Neural crest cell (in vitro differentiated cells): Measurements from ENCODE around the gene USP37. TPM values are rescaled to one million over a fixed set of nuclear protein-coding genes. Genes with fewer than 3 reads are reported as not detected.

Experiments used
- DNase-seq: peaks from one replicate; pipeline ENCODE4 v3.0.0; 2021; ENCODE audit warnings: low read depth, mixed read lengths, low spot score
- H3K27ac Mint-ChIP-seq: one replicate; pipeline ENCODE4 v1.8.0; 2021; ENCODE audit warnings: mild to moderate bottlenecking, mixed read lengths; ENCODE audit not compliant: unreplicated experiment
- H3K27me3 Mint-ChIP-seq: 2 replicates; pipeline ENCODE4 v1.8.0; 2021; ENCODE audit warnings: low read depth, mild to moderate bottlenecking, mixed read lengths
- H3K36me3 Mint-ChIP-seq: 2 replicates; pipeline ENCODE4 v1.8.0; 2021; ENCODE audit warnings: low read depth, mild to moderate bottlenecking, mixed read lengths
- H3K4me1 Mint-ChIP-seq: 2 replicates; pipeline ENCODE4 v1.8.0; 2021; ENCODE audit warnings: mixed read lengths
- H3K4me3 Mint-ChIP-seq: one replicate; pipeline ENCODE4 v1.8.0; 2021; ENCODE audit warnings: mild to moderate bottlenecking, mixed read lengths
- H3K9me3 Mint-ChIP-seq: 2 replicates; pipeline ENCODE4 v1.8.0; 2021; ENCODE audit warnings: mixed read lengths
- total RNA-seq: library from RNA; stranded (reverse); gene quantifications from 2 replicates; pipeline ENCODE4 v1.2.1, GENCODE V29; 2021
- TF ChIP-seq, protein P1 (sequence below): fragments of 200-600 bp; sonication (generic); conservative IDR thresholded peaks from 2 replicates; pipeline ENCODE4 v1.5.0; 2021; ENCODE audit warnings: antibody characterized with exemption, mild to moderate bottlenecking

Gene USP37
- total RNA-seq, 1 donor from 2014 or later = 29.1 TPM

DNA sequence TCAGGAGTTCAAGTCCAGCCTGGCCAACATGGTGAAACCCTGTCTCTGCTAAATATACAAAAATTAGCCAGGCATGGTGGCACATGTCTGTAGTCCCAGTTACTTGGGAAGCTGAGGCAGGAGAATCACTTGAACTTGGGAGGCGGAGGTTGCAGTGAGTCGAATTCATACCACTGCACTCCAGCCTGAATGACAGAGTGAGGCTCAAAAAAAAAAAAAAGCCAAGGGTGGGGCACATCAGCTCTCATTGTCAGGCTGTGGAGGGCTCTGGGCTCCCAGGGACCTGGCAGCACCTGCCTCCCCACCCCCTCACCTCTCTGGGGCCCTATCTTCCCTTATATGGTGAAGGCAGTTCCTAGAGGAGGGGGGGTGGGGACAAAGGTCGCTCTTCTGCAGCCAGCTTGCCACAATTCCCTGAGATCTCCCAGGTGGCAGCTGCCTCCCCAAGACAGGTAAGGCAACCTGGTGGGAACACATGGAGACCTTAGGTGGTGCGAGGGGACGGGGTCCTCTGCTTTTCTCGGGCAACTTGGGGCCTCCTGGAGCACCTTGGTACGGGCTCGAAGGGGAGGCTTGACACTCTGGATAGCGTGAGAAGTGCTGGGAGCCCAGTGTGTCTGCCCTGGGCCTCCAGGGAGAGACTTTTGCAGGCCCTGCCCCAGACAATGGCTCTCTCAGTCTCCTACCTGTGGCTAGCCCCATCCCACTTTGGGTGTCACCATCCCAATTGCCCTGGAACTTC, 149.3 kb downstream of the USP37 start, which contains the start of gene VIL1:
Gene VIL1 (plus strand): TSS at position 407 of the 742 bp plus-strand sequence. CDS start 4,656 bp downstream, outside the sequence.
- Mint-ChIP-seq H3K27me3 (no peaks in the 10 kb centered on the region), H3K27ac (no peak within 1 kb of the TSS), H3K9me3 (no peaks in the 10 kb centered on the region), H3K4me1 (peaks cover 4% of the 10 kb centered on the region), H3K4me3 (no peak within 1 kb of the TSS), H3K36me3 (no peaks in the 10 kb centered on the region)
- DNase-seq = no peak
- TF ChIP-seq, protein P1, sequence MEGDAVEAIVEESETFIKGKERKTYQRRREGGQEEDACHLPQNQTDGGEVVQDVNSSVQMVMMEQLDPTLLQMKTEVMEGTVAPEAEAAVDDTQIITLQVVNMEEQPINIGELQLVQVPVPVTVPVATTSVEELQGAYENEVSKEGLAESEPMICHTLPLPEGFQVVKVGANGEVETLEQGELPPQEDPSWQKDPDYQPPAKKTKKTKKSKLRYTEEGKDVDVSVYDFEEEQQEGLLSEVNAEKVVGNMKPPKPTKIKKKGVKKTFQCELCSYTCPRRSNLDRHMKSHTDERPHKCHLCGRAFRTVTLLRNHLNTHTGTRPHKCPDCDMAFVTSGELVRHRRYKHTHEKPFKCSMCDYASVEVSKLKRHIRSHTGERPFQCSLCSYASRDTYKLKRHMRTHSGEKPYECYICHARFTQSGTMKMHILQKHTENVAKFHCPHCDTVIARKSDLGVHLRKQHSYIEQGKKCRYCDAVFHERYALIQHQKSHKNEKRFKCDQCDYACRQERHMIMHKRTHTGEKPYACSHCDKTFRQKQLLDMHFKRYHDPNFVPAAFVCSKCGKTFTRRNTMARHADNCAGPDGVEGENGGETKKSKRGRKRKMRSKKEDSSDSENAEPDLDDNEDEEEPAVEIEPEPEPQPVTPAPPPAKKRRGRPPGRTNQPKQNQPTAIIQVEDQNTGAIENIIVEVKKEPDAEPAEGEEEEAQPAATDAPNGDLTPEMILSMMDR = no peak

DNA sequence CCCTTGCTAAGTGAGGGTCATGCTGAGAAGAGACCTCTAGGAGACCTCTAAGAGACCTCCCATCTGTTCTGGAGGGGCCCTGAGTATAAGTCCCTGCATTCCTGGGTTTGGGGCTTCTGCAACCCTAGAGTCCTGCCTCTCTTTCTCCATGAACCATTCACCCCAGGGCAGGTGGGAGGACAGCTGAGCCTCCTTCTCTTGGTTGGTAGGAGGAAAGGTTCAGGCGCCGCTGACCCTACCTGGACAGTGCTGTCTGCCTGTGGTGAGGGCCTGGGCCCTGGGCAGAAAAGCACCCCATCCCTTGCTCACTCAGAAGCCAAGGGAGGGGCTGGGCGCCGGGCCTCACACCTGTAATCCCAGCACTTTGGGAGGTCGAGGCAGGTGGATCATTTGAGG, 149.8 kb downstream of the USP37 start:
- Mint-ChIP-seq H3K27me3 (no peaks in the 10 kb centered on the region), H3K27ac (no peak overlapping the region), H3K36me3 (no peaks in the 10 kb centered on the region), H3K4me1 (peaks cover 2% of the 10 kb centered on the region), H3K9me3 (no peaks in the 10 kb centered on the region), H3K4me3 (no peak overlapping the region)
- DNase-seq = no peak
- TF ChIP-seq, protein P1 = no peak

DNA sequence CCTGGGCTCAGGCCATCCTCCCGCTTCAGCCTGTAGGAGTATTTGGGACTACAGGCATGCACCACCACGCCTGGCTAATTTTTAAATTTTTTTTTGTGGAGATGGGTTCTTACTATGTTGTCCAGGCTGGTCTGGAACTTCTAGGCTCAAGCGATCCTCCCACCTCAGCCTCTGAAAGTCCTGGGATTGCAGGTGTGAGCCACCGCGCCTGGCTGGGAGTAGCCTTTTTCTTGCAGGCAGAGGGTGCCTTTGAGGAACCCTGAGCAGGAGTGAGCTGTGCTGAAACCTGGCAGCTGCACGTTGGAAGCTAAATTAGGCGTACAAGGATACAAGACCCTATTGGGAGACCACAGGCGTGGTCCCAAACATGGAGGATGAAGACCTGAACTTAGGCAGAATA, 160.4 kb downstream of the USP37 start:
- H3K27ac Mint-ChIP-seq = no peak overlapping the region
- no peak for DNase-seq

DNA sequence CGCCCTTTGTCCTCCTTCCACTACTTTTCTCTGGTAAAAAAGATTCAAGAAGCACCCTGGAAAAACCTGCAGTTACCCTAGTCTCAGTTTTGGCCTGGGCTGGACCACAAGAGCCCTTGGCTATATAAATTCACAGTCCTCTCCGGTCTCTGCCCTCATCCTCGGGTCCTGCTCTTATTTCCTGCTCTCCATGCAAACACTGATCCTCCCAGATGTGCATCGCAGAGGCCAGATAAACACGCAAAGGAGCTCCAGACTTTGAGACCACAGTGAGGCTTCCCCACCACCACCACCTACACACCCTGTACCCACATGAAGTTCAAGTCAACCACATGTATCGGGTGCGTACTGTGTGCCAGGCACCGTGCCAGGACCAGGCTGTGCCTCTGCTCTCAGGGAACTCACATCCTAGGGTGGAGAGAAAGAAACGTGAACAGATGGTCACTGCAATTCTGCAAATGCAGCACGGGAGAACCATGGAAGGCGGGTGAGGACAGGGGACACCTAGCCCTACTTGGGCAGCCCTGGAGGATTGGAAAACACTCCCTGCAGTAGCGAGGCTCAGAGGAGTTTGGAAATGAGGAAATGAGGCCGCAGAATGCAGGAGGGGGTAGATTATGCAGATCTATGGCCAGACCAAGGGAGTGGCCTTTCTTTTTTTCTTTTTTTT, 161.1 kb downstream of the USP37 start:
- peak overlapping the region; percentile 86 for H3K4me3 Mint-ChIP-seq
- TF ChIP-seq, protein P1 = no peak
- H3K27ac Mint-ChIP-seq = peak overlapping the region; percentile 92
- H3K9me3 Mint-ChIP-seq = no peaks in the 10 kb centered on the region
- H3K27me3 Mint-ChIP-seq = no peaks in the 10 kb centered on the region
- H3K4me1 Mint-ChIP-seq = peaks cover 24% of the 10 kb centered on the region
- DNase-seq = no peak
- no peaks in the 10 kb centered on the region for H3K36me3 Mint-ChIP-seq

More for the DNA sequence above, 160.4 kb downstream of the USP37 start:
- H3K4me3 Mint-ChIP-seq = no peak overlapping the region
- TF ChIP-seq, protein P1 = no peak
- no peaks in the 10 kb centered on the region for H3K9me3 Mint-ChIP-seq
- H3K4me1 Mint-ChIP-seq = peaks cover 24% of the 10 kb centered on the region
- H3K36me3 Mint-ChIP-seq = no peaks in the 10 kb centered on the region
- no peaks in the 10 kb centered on the region for H3K27me3 Mint-ChIP-seq

DNA sequence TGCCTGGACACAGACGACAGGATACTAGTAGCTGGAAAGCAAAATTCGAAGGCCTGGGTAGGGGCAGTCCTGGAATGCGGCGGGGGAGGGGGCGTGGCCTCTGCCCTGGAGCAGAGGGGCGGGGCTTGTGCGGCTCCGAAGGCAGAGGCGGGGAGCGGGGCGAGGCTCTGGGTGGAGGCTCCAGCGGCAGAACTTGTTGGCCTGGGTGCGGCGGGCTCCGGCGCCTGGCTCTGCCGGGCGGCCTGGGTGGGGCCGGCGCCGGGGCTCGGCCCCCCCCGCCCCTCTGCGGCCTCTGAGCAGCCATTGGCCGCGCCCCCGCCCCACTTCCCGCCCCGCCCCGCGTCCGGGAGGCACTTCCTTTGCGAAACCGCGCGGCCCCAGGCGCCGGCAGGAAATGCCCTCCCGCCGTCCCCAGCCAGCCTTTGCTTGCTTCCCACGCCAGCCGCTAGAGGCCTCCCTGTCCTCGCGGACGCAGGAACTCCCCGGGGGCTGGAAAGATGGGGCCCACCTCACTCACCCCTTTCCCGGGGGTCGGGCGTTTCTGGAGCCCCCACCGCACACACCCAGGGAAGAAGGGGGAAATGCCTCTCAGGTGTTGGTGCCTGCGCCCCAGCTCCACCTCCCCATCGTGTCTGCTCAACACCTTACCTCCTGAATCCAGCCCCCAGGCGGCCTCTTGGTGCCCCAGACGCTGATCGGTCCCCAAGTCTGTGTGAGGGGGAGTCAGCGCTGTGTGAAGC, 161.8 kb downstream of the USP37 start:
- Mint-ChIP-seq H3K9me3 (no peaks in the 10 kb centered on the region), H3K36me3 (no peaks in the 10 kb centered on the region), H3K4me1 (peaks cover 24% of the 10 kb centered on the region), H3K27me3 (no peaks in the 10 kb centered on the region), H3K4me3 (peak overlapping the region; percentile 86), H3K27ac (peak overlapping the region; percentile 92)
- DNase-seq = peak; percentile 95
- TF ChIP-seq, protein P1 = peak; percentile 77
